ENCODE data around the gene SGF29.
"Not testable (repeated sequence)": the region's sequence is repeated elsewhere in the genome, so short reads cannot be mapped to it uniquely, and the experiment has no call there.

DNA sequence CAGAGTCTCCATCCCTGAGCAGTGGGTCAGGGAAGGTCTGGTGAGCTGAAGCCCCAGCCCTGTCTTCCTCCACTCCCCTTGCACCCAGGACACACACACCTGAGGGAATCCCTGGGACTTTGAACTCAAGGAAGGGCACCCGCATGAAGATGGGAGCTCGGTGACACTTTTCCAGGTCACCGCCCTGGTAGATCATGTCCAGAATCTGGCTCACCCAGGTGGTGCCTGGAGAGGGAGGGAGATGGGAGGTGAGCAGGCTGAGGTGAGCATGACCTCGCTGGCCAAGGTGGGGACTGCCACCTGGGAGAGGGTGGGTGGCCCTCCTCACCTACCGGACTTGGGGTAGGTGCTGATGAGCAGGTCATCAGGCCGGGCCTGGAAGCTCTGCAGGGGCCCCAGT lies 41.7 kb downstream of the SGF29 start:
- TF ChIP-seq CTCF (conservative IDR thresholded peaks at IDR 0.05; ENCODE audit: low read depth, low read length); EZH2phosphoT487 (IDR thresholded peaks at IDR 0.05; ENCODE audit: borderline replicate concordance, low read length); EZH2 (IDR thresholded peaks at IDR 0.05; ENCODE audit: low read length, unreplicated experiment): not testable (repeated sequence)
